HG02763 (cell line): Measurements from ENCODE around the gene TENT5A.

Experiments
- ATAC-seq: cut with Tn5 transposase; IDR thresholded peaks from one replicate; pipeline ENCODE4 v1.9.1; 2021; ENCODE audit warnings: mild to moderate bottlenecking, moderate library complexity; ENCODE audit not compliant: unreplicated experiment

Gene TENT5A

DNA sequence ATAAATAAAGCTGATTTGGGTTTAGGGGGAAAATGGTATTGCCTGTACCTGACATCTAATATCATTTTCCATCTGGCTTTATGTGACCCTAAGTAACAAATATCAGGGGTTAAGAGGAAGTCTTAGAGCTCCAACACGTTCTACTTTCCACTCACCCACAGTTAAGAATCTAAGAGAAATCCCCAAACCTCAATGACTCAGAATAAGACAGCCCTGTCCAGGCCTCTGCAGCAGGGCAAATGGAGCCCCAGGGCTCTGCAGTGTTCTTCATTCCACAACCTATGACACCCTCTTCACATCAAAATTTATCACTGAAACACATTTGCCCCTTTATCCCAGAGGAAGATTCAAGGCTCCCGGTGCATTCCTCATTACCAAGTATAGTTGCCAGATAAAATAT lies 20.3 kb upstream of the TENT5A start:
- ATAC-seq: peak; percentile 99

GRCh38 chr6:81771097-81771496 lies 18.6 kb upstream of the TENT5A start:
- ATAC-seq: no peak

DNA sequence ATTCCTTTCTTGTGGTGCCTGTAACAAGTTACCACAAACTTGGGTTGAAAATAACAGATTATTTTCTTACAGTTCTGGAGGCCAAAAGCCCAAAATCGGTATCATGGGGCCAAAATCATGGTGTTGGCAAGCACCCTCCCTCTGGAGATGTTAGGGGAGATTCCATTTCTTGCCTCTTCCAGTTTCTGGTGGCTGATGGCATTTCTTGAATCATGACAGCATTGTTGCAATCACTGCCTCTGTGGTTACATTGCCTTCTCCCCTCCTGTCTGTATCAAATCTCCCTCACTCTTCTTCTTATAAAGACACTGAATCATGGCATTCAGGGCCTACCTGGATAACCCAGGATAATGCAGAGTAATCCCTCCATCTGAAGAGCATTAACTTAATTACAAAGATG lies 17.9 kb upstream of the TENT5A start:
- ATAC-seq: no peak

- ATAC-seq: no peak
Observed at GRCh38 chr6:81769824-81770223, 17.3 kb upstream of the TENT5A start.

GRCh38 chr6:81768150-81768942 lies 15.9 kb upstream of the TENT5A start:
- ATAC-seq: no peak

GRCh38 chr6:81767163-81767891 lies 14.8 kb upstream of the TENT5A start:
- ATAC-seq: no peak

GRCh38 chr6:81766482-81767069 lies 14.1 kb upstream of the TENT5A start:
- peak; percentile 69 for ATAC-seq

- ATAC-seq: no peak
Observed at GRCh38 chr6:81764531-81764930, 12.1 kb upstream of the TENT5A start.

GRCh38 chr6:81763968-81764367 lies 11.5 kb upstream of the TENT5A start:
- no peak for ATAC-seq

- no peak for ATAC-seq
Observed at GRCh38 chr6:81763051-81763450, 10.6 kb upstream of the TENT5A start.

DNA sequence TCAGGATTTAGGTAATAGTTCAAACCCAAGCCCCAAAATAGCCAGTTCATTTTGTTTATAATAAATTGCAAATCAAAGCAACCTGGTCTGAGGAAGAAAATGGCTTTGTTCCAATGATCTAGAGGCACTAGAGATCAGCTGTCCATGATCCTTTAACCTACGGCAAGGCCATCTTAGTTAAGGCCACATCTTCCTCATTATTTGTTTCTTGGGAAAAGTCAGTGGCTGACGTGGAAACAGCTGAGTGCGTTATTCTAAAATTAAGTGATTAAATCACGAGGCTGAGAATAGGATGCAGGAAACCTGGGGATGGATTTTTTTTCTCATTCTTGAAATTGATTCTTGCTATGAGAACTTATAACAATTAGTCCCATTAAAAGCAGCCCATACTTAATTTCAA lies 10.1 kb upstream of the TENT5A start:
- no peak for ATAC-seq

DNA sequence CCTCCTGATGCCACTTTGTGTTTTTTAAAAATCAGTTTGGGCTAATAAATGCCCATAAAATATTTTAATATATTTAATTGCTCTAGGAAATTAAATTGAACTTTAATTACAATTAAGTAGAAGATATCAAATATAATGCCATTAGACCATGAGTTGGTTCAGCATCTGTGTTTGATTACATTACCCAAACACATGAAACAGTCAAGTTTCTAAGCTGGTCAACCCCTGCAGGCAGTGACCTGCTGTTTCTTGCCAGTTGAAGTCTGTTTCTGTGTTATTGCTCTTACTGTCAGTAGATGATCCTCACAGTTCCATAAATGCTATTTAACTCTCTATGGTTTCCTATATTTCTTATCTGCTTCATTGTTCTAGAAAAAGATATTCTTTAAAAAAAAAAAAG lies 9.7 kb upstream of the TENT5A start:
- no peak for ATAC-seq

DNA sequence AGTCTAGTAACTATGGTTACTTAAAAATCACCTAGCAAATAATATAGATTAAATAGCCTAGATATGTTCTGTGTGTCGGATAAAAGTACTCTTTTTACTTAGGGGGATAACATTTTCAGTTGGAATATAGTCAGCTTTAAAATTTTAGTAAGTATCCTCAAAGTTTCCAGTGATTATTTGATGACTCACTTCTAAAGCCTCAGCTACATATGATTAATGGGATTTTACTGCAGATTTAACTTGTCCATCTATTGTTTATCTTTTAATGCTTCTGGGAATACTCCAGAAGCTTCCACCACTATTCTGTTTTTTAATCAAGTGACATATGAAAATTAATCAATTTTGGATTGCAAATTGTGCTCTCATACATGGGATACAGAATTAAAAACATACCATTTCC lies 8.7 kb upstream of the TENT5A start:
- ATAC-seq: no peak

DNA sequence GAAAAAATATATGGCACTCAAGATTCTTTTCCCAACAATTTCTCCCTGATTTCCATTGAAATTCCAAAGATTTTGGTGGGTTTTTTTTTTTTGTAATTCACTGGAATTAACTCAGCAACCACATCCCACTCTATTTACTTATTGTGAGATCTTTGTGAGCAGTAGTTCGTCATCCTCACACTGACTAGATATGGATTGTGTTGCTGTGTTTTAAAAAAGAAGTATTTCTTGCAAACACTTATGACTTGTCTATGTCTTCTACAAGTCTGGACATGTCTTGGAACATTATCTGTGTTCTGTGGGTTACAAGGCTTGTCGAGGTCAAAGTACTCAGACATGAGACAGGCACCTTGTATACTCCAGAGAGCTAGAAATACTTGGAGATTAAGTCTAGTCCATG lies 7.3 kb upstream of the TENT5A start:
- peak; percentile 57 for ATAC-seq

GRCh38 chr6:81758221-81758620 lies 5.7 kb upstream of the TENT5A start:
- no peak for ATAC-seq

- no peak for ATAC-seq
Observed at GRCh38 chr6:81756690-81757089, 4.2 kb upstream of the TENT5A start.

DNA sequence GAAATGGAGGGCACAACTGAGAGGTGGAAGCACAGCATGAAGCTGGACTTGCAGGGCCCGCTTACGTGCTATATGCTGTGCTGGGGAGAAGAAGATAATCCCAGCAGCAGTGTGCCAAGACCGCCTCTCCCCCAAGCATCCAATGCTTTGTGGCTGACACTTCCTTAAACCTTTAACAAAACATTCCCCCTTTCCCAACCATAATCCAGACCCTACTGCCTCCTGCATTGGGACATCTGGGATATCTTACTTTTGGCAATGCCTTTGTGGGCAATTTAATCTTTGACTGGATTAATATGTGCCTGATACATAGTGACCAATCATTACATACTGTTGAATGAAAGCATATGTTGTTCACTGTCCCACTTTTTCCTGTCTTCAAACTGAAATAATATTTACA lies 3.1 kb upstream of the TENT5A start:
- ATAC-seq: no peak

- ATAC-seq: no peak
Observed at GRCh38 chr6:81754906-81755305, 2.4 kb upstream of the TENT5A start.

DNA sequence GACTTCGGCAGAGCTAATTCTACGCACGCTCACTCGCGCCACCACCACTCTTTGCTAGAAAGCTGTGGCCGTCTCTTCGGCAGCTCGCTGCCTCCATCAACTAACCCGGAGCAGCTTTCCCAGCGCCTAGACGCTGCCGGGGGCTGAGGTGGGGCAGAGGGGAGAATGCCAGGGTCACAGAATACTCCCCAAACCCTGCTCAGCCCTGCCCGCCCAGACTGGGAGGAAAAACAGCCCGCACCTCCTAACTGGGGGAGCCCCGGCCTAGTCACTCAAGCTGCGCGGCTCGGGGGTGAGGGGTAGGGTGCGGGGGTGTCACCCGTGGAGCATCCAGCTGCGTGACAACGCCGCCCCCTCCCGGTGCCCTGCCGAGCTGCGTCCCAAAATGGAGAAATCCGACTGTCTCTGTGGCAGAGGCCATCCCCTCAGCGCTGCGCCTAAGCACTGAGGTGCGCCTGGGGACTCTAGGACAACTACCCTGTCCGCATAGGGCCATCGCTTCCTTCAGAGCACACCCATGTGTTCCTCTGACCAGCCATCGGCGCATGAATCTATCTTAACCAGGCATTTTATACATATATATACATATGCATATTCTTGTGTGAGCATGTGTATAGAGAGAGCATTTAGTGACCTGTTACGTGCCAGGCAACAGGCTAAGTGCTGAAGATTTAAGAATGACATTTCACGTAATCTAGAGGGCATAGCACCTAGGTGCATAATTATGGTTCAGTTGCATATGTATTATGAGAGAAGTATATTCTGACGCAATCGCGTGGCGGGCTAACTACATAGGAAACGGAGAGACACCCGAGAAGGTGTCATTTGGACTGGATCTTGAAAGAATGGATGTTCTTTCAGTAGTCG lies 1.5 kb upstream of the TENT5A start:
- ATAC-seq: peak; percentile 28

GRCh38 chr6:81752921-81753710 lies 635 bp upstream of the TENT5A start:
- peak; percentile 65 for ATAC-seq
